Measurements from ENCODE around the gene CANX.

The CANX gene

GRCh38 chr5:179758955-179759354, 60.2 kb downstream of the CANX start:
- peak overlapping the region; percentile 86 for H3K27ac ChIP-seq
- H3K4me1 ChIP-seq (ENCODE audit: control insufficient read depth in 1 of 2, insufficient read depth in 1 of 2, low read depth in 1 of 2, low read length in 1 of 2) = peaks cover 81 to 84% of the 10 kb centered on the region in 2 experiments

GRCh38 chr5:179759581-179760551, 61.1 kb downstream of the CANX start:
- peaks cover 74 to 81% of the 10 kb centered on the region in 2 experiments for H3K4me1 ChIP-seq (ENCODE audit: control insufficient read depth in 1 of 2, insufficient read depth in 1 of 2, low read depth in 1 of 2, low read length in 1 of 2)
- H3K4me3 ChIP-seq (ENCODE audit: low read depth in 1 of 2, low read length in 1 of 2) = peak overlapping the region in 1 of 2 experiments; percentile 33
- no peaks in the 10 kb centered on the region for H3K36me3 ChIP-seq
- H3K27ac ChIP-seq = peak overlapping the region; percentile 86
- TF ChIP-seq CTCF (IDR thresholded peaks at IDR 0.05) = no peak
- H3K9me3 ChIP-seq = no peaks in the 10 kb centered on the region
- H3K27me3 ChIP-seq = no peaks in the 10 kb centered on the region

More at GRCh38 chr5:179758955-179759354, 60.2 kb downstream of the CANX start:
- Histone ChIP-seq H3K36me3 (no peaks in the 10 kb centered on the region), H3K9me3 (no peaks in the 10 kb centered on the region), H3K4me3 (ENCODE audit: low read depth in 1 of 2, low read length in 1 of 2) (peak overlapping the region; percentile 22 to 33), H3K27me3 (no peaks in the 10 kb centered on the region)
- TF ChIP-seq CTCF (IDR thresholded peaks at IDR 0.05) = no peak

DNA sequence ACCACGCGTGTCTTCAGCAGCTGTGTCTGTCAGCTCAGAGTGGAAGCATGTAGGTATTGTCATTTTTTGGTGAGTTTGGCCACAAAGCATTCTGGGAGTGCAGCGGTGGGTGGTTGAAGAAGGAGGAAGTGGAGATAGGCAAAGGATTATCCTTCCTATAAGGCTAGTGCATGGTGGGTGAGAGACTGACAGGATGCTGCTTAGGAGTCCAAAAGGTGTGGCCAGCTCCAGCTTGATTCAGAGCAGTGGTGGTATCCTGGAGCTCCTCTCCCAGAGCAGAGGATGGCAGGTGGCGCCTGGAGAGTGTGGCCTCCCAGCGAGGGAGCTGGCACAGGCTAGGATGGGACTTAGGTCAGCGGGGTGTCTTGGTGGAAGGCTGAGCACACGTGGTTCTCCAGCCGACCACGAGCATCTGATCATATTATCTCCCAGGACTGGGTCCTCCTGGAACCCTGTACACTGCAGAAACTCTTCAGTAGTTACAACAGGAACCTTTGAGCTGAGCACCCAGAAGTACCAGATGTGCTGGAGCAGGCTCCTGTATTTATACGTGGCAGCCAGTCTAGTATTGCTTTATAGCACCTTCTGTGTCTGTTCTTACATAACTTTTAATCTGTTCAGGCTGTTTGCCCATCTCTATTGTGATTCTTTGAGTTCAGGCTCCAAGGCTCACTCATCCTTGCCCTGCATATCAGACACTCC, 63.5 kb downstream of the CANX start:
- Histone ChIP-seq H3K36me3 (peaks cover 18% of the 10 kb centered on the region), H3K9me3 (no peaks in the 10 kb centered on the region), H3K27ac (peak overlapping the region; percentile 86), H3K27me3 (no peaks in the 10 kb centered on the region), H3K4me3 (ENCODE audit: low read depth in 1 of 2, low read length in 1 of 2) (no peak overlapping the region), H3K4me1 (ENCODE audit: control insufficient read depth in 1 of 2, insufficient read depth in 1 of 2, low read depth in 1 of 2, low read length in 1 of 2) (peaks cover 83 to 88% of the 10 kb centered on the region in 2 experiments)
- no peak for TF ChIP-seq CTCF (IDR thresholded peaks at IDR 0.05)

DNA sequence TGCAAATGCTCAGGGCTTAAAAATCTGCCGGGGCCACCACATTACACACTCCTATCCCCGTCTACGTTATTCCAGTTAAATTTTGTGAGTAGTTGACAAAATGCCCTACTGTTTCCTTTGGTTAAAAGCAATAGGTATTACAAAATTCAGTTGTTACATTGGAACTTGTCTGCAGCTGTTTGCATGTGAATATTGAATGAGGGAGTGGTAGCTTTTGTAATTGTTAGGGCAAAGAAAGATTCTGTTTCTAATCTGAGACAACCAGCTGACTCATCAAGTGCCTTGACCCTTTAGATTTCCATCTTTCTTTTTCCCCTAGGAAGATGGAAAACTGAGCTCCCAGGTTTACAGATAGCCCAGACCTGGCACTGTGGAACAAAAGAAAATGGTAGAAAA, 64.0 kb downstream of the CANX start:
- Histone ChIP-seq H3K27me3 (no peaks in the 10 kb centered on the region), H3K36me3 (peaks cover 18% of the 10 kb centered on the region), H3K4me3 (ENCODE audit: low read depth in 1 of 2, low read length in 1 of 2) (peak overlapping the region in 1 of 2 experiments; percentile 8), H3K4me1 (ENCODE audit: control insufficient read depth in 1 of 2, insufficient read depth in 1 of 2, low read depth in 1 of 2, low read length in 1 of 2) (peaks cover 83 to 88% of the 10 kb centered on the region in 2 experiments), H3K9me3 (no peaks in the 10 kb centered on the region), H3K27ac (peak overlapping the region; percentile 86)
- no peak for TF ChIP-seq CTCF (IDR thresholded peaks at IDR 0.05)

GRCh38 chr5:179763215-179763945, 64.6 kb downstream of the CANX start:
- H3K4me3 ChIP-seq (ENCODE audit: low read depth in 1 of 2, low read length in 1 of 2) = peak overlapping the region in 1 of 2 experiments; percentile 8
- TF ChIP-seq CTCF (IDR thresholded peaks at IDR 0.05) = peak; percentile 78
- peak overlapping the region; percentile 86 for H3K27ac ChIP-seq

More at GRCh38 chr5:179763215-179763945, 64.6 kb downstream of the CANX start:
- Histone ChIP-seq H3K4me1 (ENCODE audit: control insufficient read depth in 1 of 2, insufficient read depth in 1 of 2, low read depth in 1 of 2, low read length in 1 of 2) (peaks cover 79 to 83% of the 10 kb centered on the region in 2 experiments), H3K9me3 (no peaks in the 10 kb centered on the region), H3K27me3 (no peaks in the 10 kb centered on the region), H3K36me3 (peaks cover 21% of the 10 kb centered on the region)

Measured in neutrophil (primary cell).